Peyer's patch (tissue), 4 donors: ENCODE measurements around the gene NCOA5.

Source experiments
- CTCF ChIP-seq, 6 experiments: fragments of 450-650 bp in 4 of 6; fragments of 200-600 bp in 2 of 6; sonication (generic) in 1 of 6; IDR thresholded peaks; one replicate each; pipeline ENCODE4 v1.5.1; 2017 to 2019; ENCODE audit warnings: antibody characterized with exemption in 6 of 6, mild to moderate bottlenecking in 3 of 6, moderate library complexity in 1 of 6
- POLR2A ChIP-seq, 2 donors: fragments of 450-650 bp; IDR thresholded peaks; one replicate each; pipeline ENCODE4 v1.5.1; 2017; ENCODE audit warnings: antibody characterized with exemption in 2 of 2, mild to moderate bottlenecking in 2 of 2, moderate library complexity in 2 of 2

DNA sequence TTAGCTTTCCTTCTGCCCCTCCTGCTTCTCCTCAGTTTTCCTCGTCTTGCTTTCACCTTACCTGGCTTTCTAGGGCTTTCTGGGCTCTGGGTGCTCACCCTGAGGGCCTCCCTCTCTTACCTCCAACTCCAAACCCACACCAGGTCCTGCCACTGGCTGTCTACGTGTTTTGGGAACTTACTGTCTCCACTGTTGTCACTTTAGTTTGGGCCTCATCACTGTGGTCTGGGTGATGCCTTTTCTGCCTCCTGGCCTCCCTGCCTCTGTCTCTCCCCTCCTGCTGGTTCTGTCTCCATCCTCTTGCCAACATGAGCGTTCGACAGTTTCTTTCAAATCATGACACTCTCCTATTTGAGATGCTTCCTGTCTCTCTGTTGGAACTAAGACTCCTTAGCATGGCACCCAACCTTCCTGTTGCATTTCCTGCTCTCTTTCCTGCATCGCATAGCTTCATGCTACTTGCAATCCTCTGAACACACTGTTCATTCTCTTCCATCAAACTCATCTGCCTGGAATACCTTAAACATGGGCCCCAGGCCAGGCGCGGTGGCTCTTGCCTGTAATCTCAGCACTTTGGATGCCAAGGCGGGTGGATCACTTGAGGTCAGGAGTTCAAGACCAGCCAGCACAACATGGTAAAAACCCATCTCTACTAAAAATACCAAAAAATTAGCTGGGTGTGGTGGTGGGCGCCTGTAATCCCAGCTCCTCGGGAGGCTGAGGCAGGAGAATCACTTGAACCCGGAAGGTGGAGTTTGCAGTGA, 33.9 kb upstream of the NCOA5 start:
- TF ChIP-seq POLR2A (IDR thresholded peaks at IDR 0.05) (no peak), CTCF (IDR thresholded peaks at IDR 0.05) (no peak)
